ENCODE results near the gene TATDN3.
"Not testable (repeated sequence)": the region's sequence is repeated elsewhere in the genome, so short reads cannot be mapped to it uniquely, and the experiment has no call there.

TATDN3 gene

GRCh38 chr1:212777151-212777550 is 14.5 kb upstream of the TATDN3 start:
- CTCF ChIA-PET = interaction anchor here (0.5 to 2.9 kb wide), 13 partner anchors 11 to 987 kb away, joined by 3 to 18 read pairs (median 4); no protein-coding TSS in a partner anchor
- POLR2A ChIA-PET = interaction anchor here (1.0 kb wide), 1 partner anchor 14 kb away, joined by 4 read pairs; the partner anchor contains the start of genes NSL1 and TATDN3
- TF ChIP-seq GFI1B (tag by site-specific recombination; IDR thresholded peaks at IDR 0.05) = no peak
- peak; percentile 81 for TF ChIP-seq PRDM10 (tag by site-specific recombination; IDR thresholded peaks at IDR 0.05)
- Histone ChIP-seq H3K4me3 (ENCODE audit: low read depth, low read length) (no peak overlapping the region), H3K4me1 (ENCODE audit: control insufficient read depth, insufficient read depth, low read length) (no peaks in the 10 kb centered on the region), H3K9me3 (ENCODE audit: control insufficient read depth, insufficient read depth, low read depth, low read length) (no peaks in the 10 kb centered on the region), H3K36me3 (ENCODE audit: control insufficient read depth in 2 of 2, insufficient read depth in 1 of 2, low read length in 2 of 2) (peaks cover 18 to 45% of the 10 kb centered on the region in 2 experiments), H3K27ac (ENCODE audit: extremely low read depth, low read depth, low read length) (no peak overlapping the region)

GRCh38 chr1:212779086-212779485 is 12.6 kb upstream of the TATDN3 start:
- H3K9me3 ChIP-seq (ENCODE audit: control insufficient read depth, insufficient read depth, low read depth, low read length); H3K4me3 ChIP-seq (ENCODE audit: low read depth, low read length); H3K27ac ChIP-seq (ENCODE audit: extremely low read depth, low read depth, low read length); CTCF ChIA-PET; POLR2A ChIA-PET; H3K4me1 ChIP-seq (ENCODE audit: control insufficient read depth, insufficient read depth, low read length): not testable (repeated sequence)
- peaks cover 14 to 56% of the 10 kb centered on the region in 2 experiments; a peak in 2 of 3 replicates for H3K36me3 ChIP-seq (ENCODE audit: control insufficient read depth in 2 of 2, insufficient read depth in 1 of 2, low read length in 2 of 2)

- H3K27ac ChIP-seq (ENCODE audit: extremely low read depth, low read depth, low read length) = no peak overlapping the region
- ChIA-PET CTCF (interaction anchor here (1.3 to 2.6 kb wide), 5 partner anchors 11 to 324 kb away, joined by 7 to 22 read pairs (median 13); partner anchors contain the start of genes NSL1 and TATDN3), POLR2A (interaction anchor here (1.1 kb wide), 1 partner anchor 172 kb away, joined by 3 read pairs; the partner anchor contains the start of gene ATF3)
- TF ChIP-seq ZNF768 (tag by site-specific recombination; IDR thresholded peaks at IDR 0.05) = no peak
- TF ChIP-seq ZNF114 (tag by site-specific recombination; IDR thresholded peaks at IDR 0.05) = no peak
- no peak for TF ChIP-seq ZNF791 (tag by site-specific recombination; IDR thresholded peaks at IDR 0.05)
- no peak for TF ChIP-seq ZNF16 (tag by site-specific recombination; IDR thresholded peaks at IDR 0.05; ENCODE audit: low read depth)
- TF ChIP-seq ZNF302 (tag by site-specific recombination; IDR thresholded peaks at IDR 0.05; ENCODE audit: low read depth) = no peak
- TF ChIP-seq ZBTB7A (tag by site-specific recombination; IDR thresholded peaks at IDR 0.05; ENCODE audit: low read depth) = no peak
- no peak for TF ChIP-seq ZNF26 (tag by site-specific recombination; IDR thresholded peaks at IDR 0.05)
- no peak for TF ChIP-seq ZNF777 (tag by site-specific recombination; IDR thresholded peaks at IDR 0.05; ENCODE audit: borderline replicate concordance)
- no peak for TF ChIP-seq ZNF571 (tag by site-specific recombination; IDR thresholded peaks at IDR 0.05)
- TF ChIP-seq ZNF274 (IDR thresholded peaks at IDR 0.05; ENCODE audit: low read length) = no peak
- TF ChIP-seq ZNF274 (tag by site-specific recombination; IDR thresholded peaks at IDR 0.05; ENCODE audit: borderline replicate concordance) = no peak
- no peak for TF ChIP-seq KLF16 (tag by site-specific recombination; IDR thresholded peaks at IDR 0.05)
- TF ChIP-seq PRDM1 (tag by site-specific recombination; IDR thresholded peaks at IDR 0.05) = no peak
- TF ChIP-seq ZNF148 (tag by site-specific recombination; IDR thresholded peaks at IDR 0.05; ENCODE audit: borderline replicate concordance) = no peak
- TF ChIP-seq ZNF580 (tag by site-specific recombination; IDR thresholded peaks at IDR 0.05) = no peak
- TF ChIP-seq ZBTB48 (tag by site-specific recombination; IDR thresholded peaks at IDR 0.05) = no peak
- H3K9me3 ChIP-seq (ENCODE audit: control insufficient read depth, insufficient read depth, low read depth, low read length) = no peaks in the 10 kb centered on the region
- peaks cover 19 to 64% of the 10 kb centered on the region in 2 experiments for H3K36me3 ChIP-seq (ENCODE audit: control insufficient read depth in 2 of 2, insufficient read depth in 1 of 2, low read length in 2 of 2)
- no peaks in the 10 kb centered on the region for H3K4me1 ChIP-seq (ENCODE audit: control insufficient read depth, insufficient read depth, low read length)
- H3K4me3 ChIP-seq (ENCODE audit: low read depth, low read length) = no peak overlapping the region
Measured at GRCh38 chr1:212780759-212781158, 10.9 kb upstream of the TATDN3 start.

Measured in HEK293 (cell line).